ENCODE results near the gene HSBP1L1.

- TF ChIP-seq CTCF (IDR thresholded peaks at IDR 0.05) (no peak), POLR2A (IDR thresholded peaks at IDR 0.05) (no peak), EP300 (IDR thresholded peaks at IDR 0.05) (no peak)
Measured at GRCh38 chr18:79949697-79950487, 14.6 kb upstream of the HSBP1L1 start.
